ENCODE measurements around the gene OXT.
"Not testable (repeated sequence)": the region's sequence is repeated elsewhere in the genome, so short reads cannot be mapped to it uniquely, and the experiment has no call there.

Gene OXT

DNA sequence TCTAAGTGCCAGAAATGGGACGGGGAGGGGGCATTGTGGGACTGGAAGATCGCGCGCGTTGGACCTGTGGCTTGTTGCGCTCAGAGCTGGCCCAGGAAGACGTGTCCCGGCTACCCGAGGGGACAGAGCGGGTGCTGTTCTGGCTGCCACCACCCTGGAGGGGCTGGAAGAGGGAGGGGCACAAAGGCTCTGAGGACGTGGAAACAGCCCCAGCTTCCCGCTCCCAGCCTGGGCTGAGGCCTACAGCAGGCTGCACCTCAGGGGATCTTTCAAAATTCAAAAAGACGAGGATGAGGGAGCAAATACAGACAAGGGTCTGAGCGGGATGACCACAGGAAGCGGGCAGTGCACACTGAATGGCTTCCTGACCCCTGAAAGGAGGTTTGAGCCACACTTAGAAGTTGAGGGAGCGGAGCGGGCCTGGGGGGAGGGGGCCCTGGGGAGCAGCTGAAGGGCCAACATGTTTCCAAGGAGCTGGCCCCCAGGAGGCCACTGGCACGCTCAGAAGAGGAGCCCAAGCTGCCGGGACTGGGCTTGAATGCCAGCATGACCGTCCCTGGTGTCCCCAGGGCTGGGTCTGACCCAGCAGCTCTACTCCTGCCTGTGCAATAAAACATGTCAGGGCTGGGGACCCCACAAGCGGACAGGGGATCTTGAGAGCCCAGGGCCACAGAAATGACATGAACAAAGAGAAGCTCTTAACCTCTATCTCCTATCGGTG, 1.3 kb downstream of the OXT start:
- no peak overlapping the region for H3K23ac ChIP-seq (ENCODE audit: low read length)
- no peaks in the 10 kb centered on the region for H3K4me1 ChIP-seq (ENCODE audit: control insufficient read depth, low read depth, low read length)
- no peaks in the 10 kb centered on the region for H3K79me1 ChIP-seq (ENCODE audit: low read length)
- H2BK5ac ChIP-seq (ENCODE audit: low read length) = no peak overlapping the region
- H2BK15ac ChIP-seq (replicated peaks; ENCODE audit: low read depth) = no peak overlapping the region
- H3K9ac ChIP-seq (ENCODE audit: low read length) = no peak overlapping the region
- H3K18ac ChIP-seq (ENCODE audit: low read length) = no peak overlapping the region
- H3K27ac ChIP-seq (ENCODE audit: low read depth, low read length) = no peak overlapping the region
- H4K8ac ChIP-seq (ENCODE audit: low read depth, low read length) = no peak overlapping the region
- no peak for DNase-seq
- WGBS (ENCODE audit: extremely low coverage, insufficient coverage, low lambda C conversion rate) = no CpG with 5 or more reads among the region's 22 CpGs
- no peak overlapping the region for H4K5ac ChIP-seq (ENCODE audit: low read length)
- no peak overlapping the region for H3K4me3 ChIP-seq (ENCODE audit: low read length)
- H2AK5ac ChIP-seq (ENCODE audit: low read length) = no peak overlapping the region
- no peak overlapping the region for H2BK120ac ChIP-seq (ENCODE audit: low read depth, low read length)
- no peak overlapping the region for H3K4me2 ChIP-seq (ENCODE audit: low read length)
- no peaks in the 10 kb centered on the region for H3K79me2 ChIP-seq (ENCODE audit: control insufficient read depth, insufficient read depth, low read length)
- no peaks in the 10 kb centered on the region for H3K36me3 ChIP-seq (ENCODE audit: control insufficient read depth, insufficient read depth, low read length)
- H3K4ac ChIP-seq (ENCODE audit: low read depth, low read length) = no peak overlapping the region
- peak overlapping the region; percentile 42 for H3K56ac ChIP-seq (ENCODE audit: low read length)
- peaks cover 2% of the 10 kb centered on the region for H3K27me3 ChIP-seq (ENCODE audit: insufficient read depth, low read length, poor library complexity)

DNA sequence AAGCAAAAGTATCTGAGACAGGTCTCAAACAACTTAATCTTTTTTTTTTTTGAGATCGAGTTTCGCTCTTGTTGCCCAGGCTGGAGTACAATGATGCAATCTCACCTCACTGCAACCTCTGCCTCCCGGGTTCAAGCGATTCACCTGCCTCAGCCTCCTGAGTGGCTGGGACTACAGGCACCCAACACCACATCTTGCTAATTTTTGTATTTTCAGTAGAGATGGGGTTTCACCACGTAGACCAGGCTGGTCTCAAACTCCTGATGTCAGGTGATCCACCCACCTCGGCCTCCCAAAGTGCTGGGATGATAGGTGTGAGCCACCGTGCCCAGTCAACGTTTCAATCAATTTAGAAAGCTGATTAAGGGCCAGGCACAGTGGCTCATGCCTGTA, 1.8 kb downstream of the OXT start:
- H3K4ac ChIP-seq (ENCODE audit: low read depth, low read length); H3K18ac ChIP-seq (ENCODE audit: low read length); H2BK120ac ChIP-seq (ENCODE audit: low read depth, low read length); H3K27ac ChIP-seq (ENCODE audit: low read depth, low read length); H4K8ac ChIP-seq (ENCODE audit: low read depth, low read length); H4K5ac ChIP-seq (ENCODE audit: low read length); H3K4me2 ChIP-seq (ENCODE audit: low read length); H3K56ac ChIP-seq (ENCODE audit: low read length); H3K36me3 ChIP-seq (ENCODE audit: control insufficient read depth, insufficient read depth, low read length); H3K9ac ChIP-seq (ENCODE audit: low read length); H2BK5ac ChIP-seq (ENCODE audit: low read length); DNase-seq; H3K23ac ChIP-seq (ENCODE audit: low read length); H3K79me1 ChIP-seq (ENCODE audit: low read length); H3K79me2 ChIP-seq (ENCODE audit: control insufficient read depth, insufficient read depth, low read length); H3K4me1 ChIP-seq (ENCODE audit: control insufficient read depth, low read depth, low read length); H2BK15ac ChIP-seq (replicated peaks; ENCODE audit: low read depth); H3K27me3 ChIP-seq (ENCODE audit: insufficient read depth, low read length, poor library complexity); H2AK5ac ChIP-seq (ENCODE audit: low read length); H3K4me3 ChIP-seq (ENCODE audit: low read length): not testable (repeated sequence)
- no CpG with 5 or more reads among the region's 8 CpGs for WGBS (ENCODE audit: extremely low coverage, insufficient coverage, low lambda C conversion rate)

DNA sequence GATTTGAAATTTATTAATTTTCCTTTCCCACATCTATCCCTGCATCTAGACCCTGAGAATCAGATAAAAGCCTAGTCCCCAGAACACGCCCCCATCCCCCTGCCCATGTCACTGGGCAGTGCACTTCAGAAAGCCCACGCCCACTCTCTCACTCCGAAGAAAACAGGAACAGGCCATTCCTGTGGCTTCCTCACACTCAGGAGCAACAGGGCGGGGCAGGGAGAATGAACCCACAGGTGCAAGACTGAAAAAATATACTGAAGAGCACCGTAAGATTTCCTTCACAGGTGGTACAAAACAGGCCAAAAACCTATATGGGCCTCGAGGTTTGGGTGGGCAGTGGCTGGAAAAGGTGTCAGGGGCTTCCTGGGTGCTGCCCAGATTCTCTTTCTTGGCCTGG, 3.4 kb downstream of the OXT start:
- Histone ChIP-seq H3K4me3 (ENCODE audit: low read length) (no peak overlapping the region), H3K56ac (ENCODE audit: low read length) (no peak overlapping the region), H3K18ac (ENCODE audit: low read length) (no peak overlapping the region), H3K4me1 (ENCODE audit: control insufficient read depth, low read depth, low read length) (no peaks in the 10 kb centered on the region), H2BK15ac (replicated peaks; ENCODE audit: low read depth) (no peak overlapping the region), H3K4ac (ENCODE audit: low read depth, low read length) (no peak overlapping the region), H3K36me3 (ENCODE audit: control insufficient read depth, insufficient read depth, low read length) (no peaks in the 10 kb centered on the region), H2BK5ac (ENCODE audit: low read length) (no peak overlapping the region), H4K5ac (ENCODE audit: low read length) (no peak overlapping the region), H3K79me1 (ENCODE audit: low read length) (no peaks in the 10 kb centered on the region), H2BK120ac (ENCODE audit: low read depth, low read length) (no peak overlapping the region), H3K23ac (ENCODE audit: low read length) (no peak overlapping the region), H3K79me2 (ENCODE audit: control insufficient read depth, insufficient read depth, low read length) (no peaks in the 10 kb centered on the region), H4K8ac (ENCODE audit: low read depth, low read length) (no peak overlapping the region), H3K4me2 (ENCODE audit: low read length) (no peak overlapping the region), H3K27ac (ENCODE audit: low read depth, low read length) (no peak overlapping the region), H3K27me3 (ENCODE audit: insufficient read depth, low read length, poor library complexity) (peaks cover 2% of the 10 kb centered on the region), H3K9ac (ENCODE audit: low read length) (no peak overlapping the region), H2AK5ac (ENCODE audit: low read length) (no peak overlapping the region)
- DNase-seq = no peak
- no CpG with 5 or more reads among the region's 6 CpGs for WGBS (ENCODE audit: extremely low coverage, insufficient coverage, low lambda C conversion rate)

GRCh38 chr20:3075315-3075714, 3.9 kb downstream of the OXT start:
- no CpG with 5 or more reads among the region's 6 CpGs for WGBS (ENCODE audit: extremely low coverage, insufficient coverage, low lambda C conversion rate)
- H3K27me3 ChIP-seq (ENCODE audit: insufficient read depth, low read length, poor library complexity); H2AK5ac ChIP-seq (ENCODE audit: low read length): not testable (repeated sequence)

DNA sequence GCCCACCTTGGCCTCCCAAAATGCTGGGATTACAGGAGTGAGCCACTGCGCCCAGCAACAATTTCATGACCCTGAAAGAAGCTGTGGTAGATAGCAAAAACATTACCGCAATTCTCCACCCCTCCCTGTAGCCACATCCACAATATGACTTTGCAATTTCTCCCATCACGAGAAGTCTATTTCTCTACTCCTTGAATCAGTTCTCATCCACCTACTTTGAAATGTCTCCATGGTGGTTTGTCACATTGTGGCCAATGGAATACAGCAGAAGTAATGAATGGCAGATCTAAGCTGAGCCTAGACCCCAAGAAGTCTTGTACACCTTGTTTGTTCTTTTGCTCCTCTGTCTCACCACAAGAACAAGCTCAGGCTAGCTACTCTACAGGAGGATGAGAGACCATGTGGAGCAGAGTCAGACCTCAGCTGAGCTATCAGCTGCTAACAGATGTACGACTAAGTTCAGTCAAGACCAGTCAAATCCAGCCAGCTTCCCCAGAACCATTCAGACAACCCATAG, 6.3 kb downstream of the OXT start:
- no peak overlapping the region for H2BK5ac ChIP-seq (ENCODE audit: low read length)
- no peak overlapping the region for H2BK15ac ChIP-seq (replicated peaks; ENCODE audit: low read depth)
- no peaks in the 10 kb centered on the region for H3K36me3 ChIP-seq (ENCODE audit: control insufficient read depth, insufficient read depth, low read length)
- peaks cover 11% of the 10 kb centered on the region for H3K27me3 ChIP-seq (ENCODE audit: insufficient read depth, low read length, poor library complexity)
- no peaks in the 10 kb centered on the region for H3K79me1 ChIP-seq (ENCODE audit: low read length)
- H3K9ac ChIP-seq (ENCODE audit: low read length) = no peak overlapping the region
- no peak overlapping the region for H4K5ac ChIP-seq (ENCODE audit: low read length)
- no peak overlapping the region for H2BK120ac ChIP-seq (ENCODE audit: low read depth, low read length)
- H3K4ac ChIP-seq (ENCODE audit: low read depth, low read length) = no peak overlapping the region
- H3K27ac ChIP-seq (ENCODE audit: low read depth, low read length) = no peak overlapping the region
- no peak overlapping the region for H3K4me2 ChIP-seq (ENCODE audit: low read length)
- H3K18ac ChIP-seq (ENCODE audit: low read length) = no peak overlapping the region
- no CpG with 5 or more reads among the region's 4 CpGs for WGBS (ENCODE audit: extremely low coverage, insufficient coverage, low lambda C conversion rate)
- no peak overlapping the region for H2AK5ac ChIP-seq (ENCODE audit: low read length)
- H3K56ac ChIP-seq (ENCODE audit: low read length) = no peak overlapping the region
- no peak for DNase-seq
- H3K23ac ChIP-seq (ENCODE audit: low read length) = no peak overlapping the region
- H3K79me2 ChIP-seq (ENCODE audit: control insufficient read depth, insufficient read depth, low read length) = no peaks in the 10 kb centered on the region
- no peaks in the 10 kb centered on the region for H3K4me1 ChIP-seq (ENCODE audit: control insufficient read depth, low read depth, low read length)
- no peak overlapping the region for H4K8ac ChIP-seq (ENCODE audit: low read depth, low read length)
- H3K4me3 ChIP-seq (ENCODE audit: low read length) = no peak overlapping the region

More at GRCh38 chr20:3075315-3075714, 3.9 kb downstream of the OXT start:
- not testable (repeated sequence) for DNase-seq; H3K27ac ChIP-seq (ENCODE audit: low read depth, low read length); H3K4me2 ChIP-seq (ENCODE audit: low read length); H3K23ac ChIP-seq (ENCODE audit: low read length); H3K79me2 ChIP-seq (ENCODE audit: control insufficient read depth, insufficient read depth, low read length); H3K4me1 ChIP-seq (ENCODE audit: control insufficient read depth, low read depth, low read length); H3K79me1 ChIP-seq (ENCODE audit: low read length); H2BK120ac ChIP-seq (ENCODE audit: low read depth, low read length); H3K9ac ChIP-seq (ENCODE audit: low read length); H2BK15ac ChIP-seq (replicated peaks; ENCODE audit: low read depth); H3K4ac ChIP-seq (ENCODE audit: low read depth, low read length); H3K18ac ChIP-seq (ENCODE audit: low read length); H3K4me3 ChIP-seq (ENCODE audit: low read length); H3K56ac ChIP-seq (ENCODE audit: low read length); H2BK5ac ChIP-seq (ENCODE audit: low read length); H4K5ac ChIP-seq (ENCODE audit: low read length); H3K36me3 ChIP-seq (ENCODE audit: control insufficient read depth, insufficient read depth, low read length); H4K8ac ChIP-seq (ENCODE audit: low read depth, low read length)

- no peak overlapping the region for H2BK15ac ChIP-seq (replicated peaks; ENCODE audit: low read depth)
Observed at GRCh38 chr20:3080939-3081388, 9.5 kb downstream of the OXT start.

More at GRCh38 chr20:3080939-3081388, 9.5 kb downstream of the OXT start:
- H3K4me1 ChIP-seq (ENCODE audit: control insufficient read depth, low read depth, low read length) = no peaks in the 10 kb centered on the region
- H2BK5ac ChIP-seq (ENCODE audit: low read length) = no peak overlapping the region
- no peak overlapping the region for H4K5ac ChIP-seq (ENCODE audit: low read length)
- no peak overlapping the region for H3K23ac ChIP-seq (ENCODE audit: low read length)
- H3K4ac ChIP-seq (ENCODE audit: low read depth, low read length) = no peak overlapping the region
- no peak overlapping the region for H4K8ac ChIP-seq (ENCODE audit: low read depth, low read length)
- no peak overlapping the region for H3K56ac ChIP-seq (ENCODE audit: low read length)
- no peak overlapping the region for H2BK120ac ChIP-seq (ENCODE audit: low read depth, low read length)
- H2AK5ac ChIP-seq (ENCODE audit: low read length) = no peak overlapping the region
- no peak overlapping the region for H3K18ac ChIP-seq (ENCODE audit: low read length)
- no CpG with 5 or more reads among the region's 6 CpGs for WGBS (ENCODE audit: extremely low coverage, insufficient coverage, low lambda C conversion rate)
- DNase-seq = no peak
- no peak overlapping the region for H3K4me2 ChIP-seq (ENCODE audit: low read length)
- no peak overlapping the region for H3K27ac ChIP-seq (ENCODE audit: low read depth, low read length)
- peaks cover 18% of the 10 kb centered on the region for H3K27me3 ChIP-seq (ENCODE audit: insufficient read depth, low read length, poor library complexity)
- H3K4me3 ChIP-seq (ENCODE audit: low read length) = no peak overlapping the region
- H3K79me1 ChIP-seq (ENCODE audit: low read length) = no peaks in the 10 kb centered on the region
- no peaks in the 10 kb centered on the region for H3K79me2 ChIP-seq (ENCODE audit: control insufficient read depth, insufficient read depth, low read length)
- no peaks in the 10 kb centered on the region for H3K36me3 ChIP-seq (ENCODE audit: control insufficient read depth, insufficient read depth, low read length)
- no peak overlapping the region for H3K9ac ChIP-seq (ENCODE audit: low read length)
